GM12878 (cell line): ENCODE measurements around the gene ETS1. TPM values are rescaled to one million over a fixed set of nuclear protein-coding genes. Genes with fewer than 3 reads are reported as not detected.

Experiments used
- ATAC-seq: fragments of 200-7000 bp; cut with Tn5 transposase; 3 replicates; pipeline ENCODE4 v1.9.1; 2020; ENCODE audit warnings: mild to moderate bottlenecking, moderate library complexity
- BruUV-seq: library from RNA; stranded (reverse); fragments of 400-500 nt; replicated peaks from 2 replicates; lab custom pipeline; 2021; lab: Mats Ljungman, UMichigan
- CTCF ChIA-PET: fragments of 300-600 bp; sonication (Branson Sonifier 250); formaldehyde crosslinking; extraction: SDS; loops from one replicate; lab custom pipeline; 2021; ENCODE audit warnings: inconsistent platforms; lab: Yijun Ruan, JAX
- POLR2A ChIA-PET: fragments of 350-600 bp; formaldehyde crosslinking; extraction: SDS; loops from one replicate; lab custom pipeline; 2021; ENCODE audit warnings: inconsistent platforms; lab: Charles Lee
- RAD21 ChIA-PET: fragments of 300-600 bp; sonication (Branson Sonifier 250); formaldehyde crosslinking; loops from one replicate; lab custom pipeline; 2023; ENCODE audit warnings: antibody characterized with exemption; ENCODE audit not compliant: unreplicated experiment; lab: Charles Lee
- SMC1A ChIA-PET: fragments of 300-600 bp; sonication (Branson Sonifier 250); formaldehyde crosslinking; loops from one replicate; lab custom pipeline; 2023; ENCODE audit not compliant: unreplicated experiment, uncharacterized antibody; lab: Charles Lee
- DNase-seq: peaks from one replicate; pipeline ENCODE4 v3.0.0-alpha.2; 2011; ENCODE audit warnings: low read depth, low spot score
- FAIRE-seq: peaks from 3 replicates; lab custom pipeline; 2011; peaks lifted over from hg19 to GRCh38; lab: Jason Lieb, UNC
- H2AFZ ChIP-seq: 2 replicates; pipeline ENCODE4 v1.6.0; 2011; ENCODE audit warnings: low read depth, low read length, control low read depth; ENCODE audit not compliant: control insufficient read depth
- H3K27ac ChIP-seq: 2 replicates; pipeline ENCODE4 v1.5.1; 2011; ENCODE audit warnings: control low read depth; ENCODE audit not compliant: control insufficient read depth, insufficient read depth
- H3K27me3 ChIP-seq, 2 experiments: replicated peaks in 1 of 2; 2 replicates each; pipeline versions ENCODE4 v1.6.0 to v1.6.1; 2011; ENCODE audit warnings: low read length in 1 of 2; ENCODE audit not compliant: control insufficient read depth in 2 of 2, insufficient read depth in 2 of 2
- H3K36me3 ChIP-seq, 2 experiments: 2 replicates each; pipeline ENCODE4 v1.5.1; 2011; ENCODE audit warnings: low read length in 1 of 2; ENCODE audit not compliant: control insufficient read depth in 2 of 2, insufficient read depth in 2 of 2
- H3K4me1 ChIP-seq: 2 replicates; pipeline ENCODE4 v1.6.1; 2011; ENCODE audit warnings: mild to moderate bottlenecking, low read length, moderate library complexity, mixed read lengths; ENCODE audit not compliant: control insufficient read depth, insufficient read depth
- H3K4me2 ChIP-seq: 2 replicates; pipeline ENCODE4 v1.6.0; 2011; ENCODE audit warnings: control low read depth; ENCODE audit not compliant: control insufficient read depth, insufficient read depth
- H3K4me3 ChIP-seq: fragments of 200-600 bp; sonication (generic); 2 replicates; pipeline ENCODE4 v1.5.1; 2016
- H3K79me2 ChIP-seq: 2 replicates; pipeline ENCODE4 v1.6.0; 2011; ENCODE audit warnings: low read length; ENCODE audit not compliant: control insufficient read depth, insufficient read depth
- H3K9ac ChIP-seq: 2 replicates; pipeline ENCODE4 v1.8.0; 2011; ENCODE audit warnings: low read length, control low read depth, mixed read lengths; ENCODE audit not compliant: control insufficient read depth, insufficient read depth
- H3K9me3 ChIP-seq: replicated peaks from 3 replicates; pipeline ENCODE4 v1.5.1; 2011; ENCODE audit warnings: mild to moderate bottlenecking, low read length; ENCODE audit not compliant: control insufficient read depth, insufficient read depth
- H4K20me1 ChIP-seq: 2 replicates; pipeline ENCODE4 v1.6.0; 2011; ENCODE audit not compliant: control insufficient read depth, insufficient read depth
- DPF2 ChIP-seq: fragments of 450-650 bp; IDR thresholded peaks from 2 replicates; pipeline ENCODE4 v1.6.1; 2017; ENCODE audit warnings: mild to moderate bottlenecking
- EED ChIP-seq: sonication (generic); IDR thresholded peaks from 2 replicates; pipeline ENCODE4 v1.6.1; 2016; ENCODE audit warnings: antibody characterized with exemption, low read depth
- ESRRA ChIP-seq: IDR thresholded peaks from 2 replicates; pipeline ENCODE4 v1.6.1; 2012; ENCODE audit warnings: mild to moderate bottlenecking, low read length, improper control_type of control experiment
- FOXK2 ChIP-seq: fragments of 450-650 bp; IDR thresholded peaks from 2 replicates; pipeline ENCODE4 v1.6.1; 2017; ENCODE audit warnings: mild to moderate bottlenecking, moderate library complexity
- NFYB ChIP-seq: IDR thresholded peaks from 2 replicates; pipeline ENCODE4 v1.6.1; 2011; ENCODE audit warnings: low read depth, mild to moderate bottlenecking, low read length, improper control_type of control experiment, moderate library complexity; ENCODE audit not compliant: insufficient read depth
- POLR2AphosphoS5 ChIP-seq: IDR thresholded peaks from 2 replicates; pipeline ENCODE4 v1.6.1; 2011; ENCODE audit warnings: mild to moderate bottlenecking, low read length, inconsistent platforms
- SPI1 ChIP-seq: IDR thresholded peaks from 2 replicates; pipeline ENCODE4 v1.6.1; 2011; ENCODE audit warnings: low read depth, mild to moderate bottlenecking, low read length, moderate library complexity, borderline replicate concordance; ENCODE audit not compliant: insufficient read depth
- TAF1 ChIP-seq: IDR thresholded peaks from 2 replicates; pipeline ENCODE4 v1.6.1; 2011; ENCODE audit warnings: mild to moderate bottlenecking, low read depth, low read length, borderline replicate concordance
- ZBTB33 ChIP-seq: fragments of 450-650 bp; IDR thresholded peaks from 2 replicates; pipeline ENCODE4 v1.6.1; 2017; ENCODE audit warnings: mild to moderate bottlenecking
- WGBS: methylation state at CpG from one replicate; pipeline ENCODE4 v1.1.6; 2016; ENCODE audit warnings: low lambda C conversion rate; ENCODE audit not compliant: insufficient replicate concordance, insufficient coverage; ENCODE audit errors: missing lambda C conversion rate; 5-methylcytosine and 5-hydroxymethylcytosine counted together
- in situ Hi-C: fragments of 300-500 bp; cut with MboI; formaldehyde crosslinking; loops from 9 replicates; pipeline ENCODE4 v1.14.3; 2018; ENCODE audit warnings: mixed read lengths
- intact Hi-C: fragments of 100-400 bp; cut with micrococcal nuclease; formaldehyde crosslinking; loops from one replicate; pipeline ENCODE4 v1.14.2; 2022; ENCODE audit not compliant: unreplicated experiment
- polyA plus RNA-seq, 11 experiments: library from polyadenylated mRNA; depleted of rRNA in 4 of 11; unstranded in 6 of 11; stranded (reverse) in 5 of 11; fragments of >200 nt; fragmentation: Nextera tagmentation in 4 of 11; fragmentation: Illumina TruSeq in 1 of 11; extraction: Ambion mirVana in 4 of 11; extraction: Trizol in 1 of 11; gene quantifications; 1 replicate in 1 of 11; 2 replicates in 10 of 11; pipeline versions ENCODE4 v1.2.1 to v1.2.3, GENCODE V29; 2011 to 2016; ENCODE audit warnings: inconsistent platforms in 2 of 11, missing spikeins in 2 of 11, low read depth in 1 of 11
- total RNA-seq, 4 experiments: library from RNA; depleted of rRNA in 3 of 4; stranded (reverse); fragments of >200 nt in 3 of 4; fragmentation: Illumina TruSeq in 1 of 4; extraction: Trizol in 1 of 4; gene quantifications; 2 replicates each; pipeline versions ENCODE4 v1.2.1 to v1.2.3, GENCODE V29; 2013 to 2021
- TF ChIP-seq, protein P1 (sequence below): fragments of 450-650 bp; IDR thresholded peaks from 2 replicates; pipeline ENCODE4 v1.6.1; 2016; ENCODE audit warnings: mild to moderate bottlenecking
- TF ChIP-seq, protein P2 (sequence below): fragments of 450-650 bp; IDR thresholded peaks from 2 replicates; pipeline ENCODE4 v1.6.1; 2017; ENCODE audit warnings: mild to moderate bottlenecking, moderate library complexity

ETS1 gene
- total and polyA plus RNA-seq, 10 of the 15 experiments (the other 5 are each of a cell fraction or from before 2014, with no cell fraction given) = 12.5 to 112 (median 55.5) TPM

DNA sequence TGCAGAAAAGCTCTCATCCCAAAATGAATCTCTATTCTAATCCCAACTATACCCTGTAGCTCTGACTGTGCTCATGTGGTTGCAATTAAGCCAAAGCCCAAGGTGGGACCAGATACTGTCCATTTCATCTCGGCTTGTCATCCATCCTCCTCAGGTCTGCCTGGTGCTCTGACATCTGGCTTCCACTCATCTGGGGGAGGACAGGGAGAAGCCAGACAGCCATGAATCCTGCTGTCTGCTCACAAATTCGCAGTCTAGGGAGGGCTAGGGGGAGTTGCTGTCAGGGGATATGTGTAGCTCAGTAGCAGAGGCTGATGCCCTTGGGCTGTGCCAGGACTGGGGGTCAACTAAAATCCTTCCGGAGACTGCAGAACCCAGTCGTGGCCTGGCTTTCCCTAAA lies 167.1 kb downstream of the ETS1 start (continued):
- TF ChIP-seq NFYB = no peak

- 77% methylated on average over 7 of the region's 7 CpGs for WGBS
- in situ Hi-C loops = no loop called here
- intact Hi-C loops = no loop called here
- H3K79me2 ChIP-seq = peaks cover 6% of the 10 kb centered on the region
- no peak for DNase-seq
- no peak overlapping the region for H2AFZ ChIP-seq
- H3K4me3 ChIP-seq = no peak overlapping the region
- no peaks in the 10 kb centered on the region; a peak in 1 of 4 replicates for H3K36me3 ChIP-seq
- H3K27me3 ChIP-seq = no peaks in the 10 kb centered on the region
- no TSS peak for BruUV-seq
- H3K27ac ChIP-seq = no peak overlapping the region
- no peaks in the 10 kb centered on the region for H4K20me1 ChIP-seq
- no peak for ATAC-seq
- ChIA-PET CTCF (interaction anchor here (1.0 to 1.7 kb wide), 8 partner anchors 16 to 212 kb away, joined by 3 to 4 read pairs (median 3); no protein-coding TSS in a partner anchor), SMC1A (interaction anchor here (1.1 to 9.1 kb wide), 14 partner anchors 9 to 411 kb away, joined by 3 to 59 read pairs (median 4); no protein-coding TSS in a partner anchor), POLR2A (interaction anchor here (0.6 to 2.0 kb wide), 3 partner anchors 10 to 106 kb away, joined by 3 to 5 read pairs (median 3); no protein-coding TSS in a partner anchor), RAD21 (interaction anchor here (0.7 to 8.5 kb wide), 5 partner anchors 17 to 135 kb away, joined by 3 to 49 read pairs (median 4); no protein-coding TSS in a partner anchor)
- H3K9me3 ChIP-seq = no peaks in the 10 kb centered on the region
- FAIRE-seq = no peak
- H3K4me2 ChIP-seq = no peak overlapping the region
- peaks cover 6% of the 10 kb centered on the region for H3K4me1 ChIP-seq
- H3K9ac ChIP-seq = no peak overlapping the region
- no peak for TF ChIP-seq POLR2AphosphoS5
- TF ChIP-seq SPI1 = no peak
- TF ChIP-seq, protein P1, sequence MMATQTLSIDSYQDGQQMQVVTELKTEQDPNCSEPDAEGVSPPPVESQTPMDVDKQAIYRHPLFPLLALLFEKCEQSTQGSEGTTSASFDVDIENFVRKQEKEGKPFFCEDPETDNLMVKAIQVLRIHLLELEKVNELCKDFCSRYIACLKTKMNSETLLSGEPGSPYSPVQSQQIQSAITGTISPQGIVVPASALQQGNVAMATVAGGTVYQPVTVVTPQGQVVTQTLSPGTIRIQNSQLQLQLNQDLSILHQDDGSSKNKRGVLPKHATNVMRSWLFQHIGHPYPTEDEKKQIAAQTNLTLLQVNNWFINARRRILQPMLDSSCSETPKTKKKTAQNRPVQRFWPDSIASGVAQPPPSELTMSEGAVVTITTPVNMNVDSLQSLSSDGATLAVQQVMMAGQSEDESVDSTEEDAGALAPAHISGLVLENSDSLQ = no peak
- no peak for TF ChIP-seq FOXK2
- no peak for TF ChIP-seq ESRRA
- no peak for TF ChIP-seq DPF2
- TF ChIP-seq, protein P2, sequence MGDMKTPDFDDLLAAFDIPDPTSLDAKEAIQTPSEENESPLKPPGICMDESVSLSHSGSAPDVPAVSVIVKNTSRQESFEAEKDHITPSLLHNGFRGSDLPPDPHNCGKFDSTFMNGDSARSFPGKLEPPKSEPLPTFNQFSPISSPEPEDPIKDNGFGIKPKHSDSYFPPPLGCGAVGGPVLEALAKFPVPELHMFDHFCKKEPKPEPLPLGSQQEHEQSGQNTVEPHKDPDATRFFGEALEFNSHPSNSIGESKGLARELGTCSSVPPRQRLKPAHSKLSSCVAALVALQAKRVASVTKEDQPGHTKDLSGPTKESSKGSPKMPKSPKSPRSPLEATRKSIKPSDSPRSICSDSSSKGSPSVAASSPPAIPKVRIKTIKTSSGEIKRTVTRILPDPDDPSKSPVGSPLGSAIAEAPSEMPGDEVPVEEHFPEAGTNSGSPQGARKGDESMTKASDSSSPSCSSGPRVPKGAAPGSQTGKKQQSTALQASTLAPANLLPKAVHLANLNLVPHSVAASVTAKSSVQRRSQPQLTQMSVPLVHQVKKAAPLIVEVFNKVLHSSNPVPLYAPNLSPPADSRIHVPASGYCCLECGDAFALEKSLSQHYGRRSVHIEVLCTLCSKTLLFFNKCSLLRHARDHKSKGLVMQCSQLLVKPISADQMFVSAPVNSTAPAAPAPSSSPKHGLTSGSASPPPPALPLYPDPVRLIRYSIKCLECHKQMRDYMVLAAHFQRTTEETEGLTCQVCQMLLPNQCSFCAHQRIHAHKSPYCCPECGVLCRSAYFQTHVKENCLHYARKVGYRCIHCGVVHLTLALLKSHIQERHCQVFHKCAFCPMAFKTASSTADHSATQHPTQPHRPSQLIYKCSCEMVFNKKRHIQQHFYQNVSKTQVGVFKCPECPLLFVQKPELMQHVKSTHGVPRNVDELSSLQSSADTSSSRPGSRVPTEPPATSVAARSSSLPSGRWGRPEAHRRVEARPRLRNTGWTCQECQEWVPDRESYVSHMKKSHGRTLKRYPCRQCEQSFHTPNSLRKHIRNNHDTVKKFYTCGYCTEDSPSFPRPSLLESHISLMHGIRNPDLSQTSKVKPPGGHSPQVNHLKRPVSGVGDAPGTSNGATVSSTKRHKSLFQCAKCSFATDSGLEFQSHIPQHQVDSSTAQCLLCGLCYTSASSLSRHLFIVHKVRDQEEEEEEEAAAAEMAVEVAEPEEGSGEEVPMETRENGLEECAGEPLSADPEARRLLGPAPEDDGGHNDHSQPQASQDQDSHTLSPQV = no peak
- TF ChIP-seq TAF1 = no peak
- no peak for TF ChIP-seq ZBTB33
- TF ChIP-seq EED = no peak
Observed at GRCh38 chr11:128419012-128419767, 168.2 kb downstream of the ETS1 start.
